Skeletal muscle satellite cell (primary cell): ENCODE data around the gene MRGPRF.

Source experiments
- H3K27me3 ChIP-seq: 2 replicates; pipeline ENCODE4 v1.7.0; 2013; ENCODE audit warnings: low read length; ENCODE audit not compliant: control insufficient read depth, insufficient read depth
- H3K36me3 ChIP-seq: 2 replicates; pipeline ENCODE4 v1.7.0; 2013; ENCODE audit warnings: mild to moderate bottlenecking, control low read depth, low read length; ENCODE audit not compliant: insufficient read depth
- H3K4me1 ChIP-seq: 2 replicates; pipeline ENCODE4 v1.7.0; 2013; ENCODE audit warnings: low read length; ENCODE audit not compliant: control insufficient read depth, insufficient read depth
- H3K4me2 ChIP-seq: 2 replicates; pipeline ENCODE4 v1.7.0; 2013; ENCODE audit warnings: mild to moderate bottlenecking, low read length
- H3K4me3 ChIP-seq: 2 replicates; pipeline ENCODE4 v1.7.0; 2013; ENCODE audit warnings: low read length
- H3K9ac ChIP-seq: 2 replicates; pipeline ENCODE4 v1.7.0; 2013; ENCODE audit warnings: mild to moderate bottlenecking, low read depth, low read length, moderate library complexity
- H3K9me3 ChIP-seq: replicated peaks from 2 replicates; pipeline ENCODE4 v1.7.0; 2013; ENCODE audit warnings: mild to moderate bottlenecking, control low read depth, low read length

Gene MRGPRF

GRCh38 chr11:68998390-68998911 is 14.6 kb downstream of the MRGPRF start:
- H3K4me1 ChIP-seq = peaks cover 30% of the 10 kb centered on the region
- H3K4me3 ChIP-seq = no peak overlapping the region
- no peak overlapping the region for H3K4me2 ChIP-seq
- H3K36me3 ChIP-seq = no peaks in the 10 kb centered on the region
- no peak overlapping the region for H3K9ac ChIP-seq
- H3K9me3 ChIP-seq = no peaks in the 10 kb centered on the region
- H3K27me3 ChIP-seq = peaks cover 13% of the 10 kb centered on the region

GRCh38 chr11:68997995-68998348 is 15.1 kb downstream of the MRGPRF start:
- Histone ChIP-seq H3K9ac (no peak overlapping the region), H3K4me3 (no peak overlapping the region), H3K36me3 (no peaks in the 10 kb centered on the region), H3K4me1 (peaks cover 30% of the 10 kb centered on the region), H3K27me3 (peaks cover 13% of the 10 kb centered on the region), H3K4me2 (no peak overlapping the region), H3K9me3 (no peaks in the 10 kb centered on the region)

- peaks cover 27% of the 10 kb centered on the region for H3K4me1 ChIP-seq
- no peak overlapping the region for H3K4me2 ChIP-seq
- no peak overlapping the region for H3K9ac ChIP-seq
- H3K27me3 ChIP-seq = peaks cover 18% of the 10 kb centered on the region
- no peaks in the 10 kb centered on the region for H3K9me3 ChIP-seq
- H3K36me3 ChIP-seq = no peaks in the 10 kb centered on the region
- no peak overlapping the region for H3K4me3 ChIP-seq
Observed at GRCh38 chr11:68997124-68997994, 15.7 kb downstream of the MRGPRF start.

GRCh38 chr11:68996376-68997123 is 16.5 kb downstream of the MRGPRF start:
- H3K9me3 ChIP-seq = no peaks in the 10 kb centered on the region
- H3K4me1 ChIP-seq = peaks cover 20% of the 10 kb centered on the region
- no peak overlapping the region for H3K9ac ChIP-seq
- no peak overlapping the region for H3K4me3 ChIP-seq
- peaks cover 22% of the 10 kb centered on the region for H3K27me3 ChIP-seq
- H3K4me2 ChIP-seq = no peak overlapping the region
- no peaks in the 10 kb centered on the region for H3K36me3 ChIP-seq

- Histone ChIP-seq H3K9ac (no peak overlapping the region), H3K9me3 (no peaks in the 10 kb centered on the region)
Observed at GRCh38 chr11:68994894-68995285, 18.2 kb downstream of the MRGPRF start.

GRCh38 chr11:68994161-68994893 is 18.7 kb downstream of the MRGPRF start:
- peaks cover 33% of the 10 kb centered on the region for H3K27me3 ChIP-seq
- no peaks in the 10 kb centered on the region for H3K36me3 ChIP-seq
- no peak overlapping the region for H3K9ac ChIP-seq
- no peak overlapping the region for H3K4me2 ChIP-seq
- H3K9me3 ChIP-seq = no peaks in the 10 kb centered on the region
- peaks cover 5% of the 10 kb centered on the region for H3K4me1 ChIP-seq
- H3K4me3 ChIP-seq = no peak overlapping the region

More at GRCh38 chr11:68994894-68995285, 18.2 kb downstream of the MRGPRF start:
- Histone ChIP-seq H3K27me3 (peaks cover 29% of the 10 kb centered on the region), H3K36me3 (no peaks in the 10 kb centered on the region), H3K4me1 (peaks cover 5% of the 10 kb centered on the region), H3K4me2 (no peak overlapping the region), H3K4me3 (no peak overlapping the region)

GRCh38 chr11:68993546-68993945 is 19.5 kb downstream of the MRGPRF start:
- no peak overlapping the region for H3K9ac ChIP-seq
- H3K9me3 ChIP-seq = no peaks in the 10 kb centered on the region
- peaks cover 38% of the 10 kb centered on the region for H3K27me3 ChIP-seq
- no peak overlapping the region for H3K4me3 ChIP-seq
- H3K4me1 ChIP-seq = peaks cover 3% of the 10 kb centered on the region
- no peak overlapping the region for H3K4me2 ChIP-seq
- H3K36me3 ChIP-seq = no peaks in the 10 kb centered on the region

- Histone ChIP-seq H3K9ac (no peak overlapping the region), H3K36me3 (no peaks in the 10 kb centered on the region), H3K4me2 (no peak overlapping the region), H3K27me3 (peaks cover 42% of the 10 kb centered on the region), H3K4me3 (no peak overlapping the region), H3K4me1 (no peaks in the 10 kb centered on the region), H3K9me3 (no peaks in the 10 kb centered on the region)
Observed at GRCh38 chr11:68992743-68993255, 20.2 kb downstream of the MRGPRF start.

- no peak overlapping the region for H3K4me2 ChIP-seq
Observed at GRCh38 chr11:68990995-68991780, 21.9 kb downstream of the MRGPRF start.

GRCh38 chr11:68989936-68990606 is 23.0 kb downstream of the MRGPRF start:
- H3K9me3 ChIP-seq = no peaks in the 10 kb centered on the region
- no peak overlapping the region for H3K4me2 ChIP-seq
- no peaks in the 10 kb centered on the region for H3K4me1 ChIP-seq
- H3K4me3 ChIP-seq = no peak overlapping the region
- H3K9ac ChIP-seq = no peak overlapping the region
- H3K27me3 ChIP-seq = peaks cover 56% of the 10 kb centered on the region
- no peaks in the 10 kb centered on the region for H3K36me3 ChIP-seq

More at GRCh38 chr11:68990995-68991780, 21.9 kb downstream of the MRGPRF start:
- H3K4me1 ChIP-seq = no peaks in the 10 kb centered on the region
- no peaks in the 10 kb centered on the region for H3K36me3 ChIP-seq
- peaks cover 53% of the 10 kb centered on the region for H3K27me3 ChIP-seq
- no peaks in the 10 kb centered on the region for H3K9me3 ChIP-seq
- no peak overlapping the region for H3K4me3 ChIP-seq
- H3K9ac ChIP-seq = no peak overlapping the region
